Cardiac fibroblast (primary cell): ENCODE results near the gene MACROD2.
A peak's percentile ranks its signal among the peaks of the same experiment; 100 is the strongest.

Experiments
- DNase-seq, 2 donors: peaks; one replicate each; pipeline versions ENCODE4 v3.0.0 to v3.0.0-alpha.2; 2010; ENCODE audit warnings: low read depth in 2 of 2
- H3K4me3 ChIP-seq, 2 donors: replicated peaks in 1 of 2; 1 replicate in 1 of 2; 2 replicates in 1 of 2; pipeline ENCODE4 v1.5.1; 2011; ENCODE audit warnings: low read depth in 2 of 2, low read length in 2 of 2, mild to moderate bottlenecking in 2 of 2, moderate library complexity in 1 of 2
- CTCF ChIP-seq: IDR thresholded peaks from one replicate; pipeline ENCODE4 v1.5.1; 2011; ENCODE audit warnings: low read depth, mild to moderate bottlenecking, low read length, inconsistent platforms

The MACROD2 gene

GRCh38 chr20:15634102-15634501 lies 1638.8 kb downstream of the MACROD2 start:
- TF ChIP-seq CTCF: no peak
- H3K4me3 ChIP-seq: no peak overlapping the region
- no peak for DNase-seq

- no peak overlapping the region for H3K4me3 ChIP-seq
- no peak for DNase-seq
- TF ChIP-seq CTCF: no peak
Observed at GRCh38 chr20:15637546-15637945, 1642.2 kb downstream of the MACROD2 start.

GRCh38 chr20:15637950-15638754 lies 1642.8 kb downstream of the MACROD2 start:
- no peak overlapping the region for H3K4me3 ChIP-seq
- no peak for DNase-seq
- TF ChIP-seq CTCF: no peak

- H3K4me3 ChIP-seq: no peak overlapping the region
- DNase-seq: no peak
- TF ChIP-seq CTCF: no peak
Observed at GRCh38 chr20:15638816-15639215, 1643.5 kb downstream of the MACROD2 start.

- no peak for DNase-seq
- TF ChIP-seq CTCF: no peak
- no peak overlapping the region for H3K4me3 ChIP-seq
Observed at GRCh38 chr20:15639839-15640238, 1644.5 kb downstream of the MACROD2 start.

- no peak for TF ChIP-seq CTCF
- H3K4me3 ChIP-seq: no peak overlapping the region
- no peak for DNase-seq
Observed at GRCh38 chr20:15642109-15642508, 1646.8 kb downstream of the MACROD2 start.

- DNase-seq: peak in 1 of 2 donors; percentile 58
- TF ChIP-seq CTCF: no peak
- H3K4me3 ChIP-seq: no peak overlapping the region
Observed at GRCh38 chr20:15642676-15643075, 1647.4 kb downstream of the MACROD2 start.
